Measurements from ENCODE around the gene CYP19A1.

CYP19A1 gene

DNA sequence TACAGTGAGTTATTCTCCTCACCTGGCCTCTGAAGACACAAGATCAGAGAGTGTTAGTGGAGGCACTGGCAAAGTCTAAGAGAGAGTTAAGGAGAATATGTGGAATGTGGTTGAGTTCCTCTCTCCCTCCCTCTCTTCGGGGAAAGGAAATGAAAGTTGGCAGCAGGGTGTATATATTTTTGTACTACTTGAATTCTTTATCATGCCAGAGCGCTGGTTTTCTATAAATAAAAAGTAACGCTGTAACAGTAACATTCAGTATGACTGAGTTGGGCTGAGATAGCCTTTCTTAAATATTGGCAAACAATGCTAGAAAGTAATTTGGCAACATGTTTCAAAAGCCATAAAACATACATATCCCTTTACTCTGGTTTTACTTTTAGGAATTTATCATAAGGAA lies 166.2 kb downstream of the CYP19A1 start:
- H3K4me3 ChIP-seq (ENCODE audit: low read depth, low read length): no peak overlapping the region
- TF ChIP-seq, protein P1, sequence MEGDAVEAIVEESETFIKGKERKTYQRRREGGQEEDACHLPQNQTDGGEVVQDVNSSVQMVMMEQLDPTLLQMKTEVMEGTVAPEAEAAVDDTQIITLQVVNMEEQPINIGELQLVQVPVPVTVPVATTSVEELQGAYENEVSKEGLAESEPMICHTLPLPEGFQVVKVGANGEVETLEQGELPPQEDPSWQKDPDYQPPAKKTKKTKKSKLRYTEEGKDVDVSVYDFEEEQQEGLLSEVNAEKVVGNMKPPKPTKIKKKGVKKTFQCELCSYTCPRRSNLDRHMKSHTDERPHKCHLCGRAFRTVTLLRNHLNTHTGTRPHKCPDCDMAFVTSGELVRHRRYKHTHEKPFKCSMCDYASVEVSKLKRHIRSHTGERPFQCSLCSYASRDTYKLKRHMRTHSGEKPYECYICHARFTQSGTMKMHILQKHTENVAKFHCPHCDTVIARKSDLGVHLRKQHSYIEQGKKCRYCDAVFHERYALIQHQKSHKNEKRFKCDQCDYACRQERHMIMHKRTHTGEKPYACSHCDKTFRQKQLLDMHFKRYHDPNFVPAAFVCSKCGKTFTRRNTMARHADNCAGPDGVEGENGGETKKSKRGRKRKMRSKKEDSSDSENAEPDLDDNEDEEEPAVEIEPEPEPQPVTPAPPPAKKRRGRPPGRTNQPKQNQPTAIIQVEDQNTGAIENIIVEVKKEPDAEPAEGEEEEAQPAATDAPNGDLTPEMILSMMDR (IDR thresholded peaks at IDR 0.05): no peak

DNA sequence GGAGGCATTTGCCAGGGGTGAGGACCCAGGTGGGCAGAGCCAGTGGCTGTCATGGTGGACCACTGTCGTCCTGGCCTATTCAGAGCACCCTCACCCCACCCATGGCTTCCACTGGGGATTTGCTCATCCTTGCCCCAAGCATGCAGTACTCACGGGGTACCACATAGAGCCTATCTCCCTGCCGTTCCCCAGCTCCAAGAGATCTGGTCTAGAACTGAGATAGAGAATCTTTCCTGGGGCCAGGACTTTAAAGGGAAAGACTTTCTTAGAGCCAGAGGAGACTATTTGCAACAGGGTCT lies 166.8 kb downstream of the CYP19A1 start:
- Histone ChIP-seq H3K79me2 (no peaks in the 10 kb centered on the region), H3K4me1 (no peaks in the 10 kb centered on the region), H3K4me2 (ENCODE audit: low read length) (no peak overlapping the region), H3K27ac (no peak overlapping the region), H2AFZ (no peak overlapping the region), H3K4me3 (ENCODE audit: low read depth, low read length) (no peak overlapping the region), H3K27me3 (ENCODE audit: control insufficient read depth, insufficient read depth, low read length) (no peaks in the 10 kb centered on the region), H3K9me3 (ENCODE audit: control insufficient read depth, low read length) (no peaks in the 10 kb centered on the region), H3K36me3 (ENCODE audit: control insufficient read depth, insufficient read depth, low read length) (no peaks in the 10 kb centered on the region), H3K9ac (no peak overlapping the region)
- TF ChIP-seq, protein P1 (IDR thresholded peaks at IDR 0.05): no peak

More for the DNA sequence above, 166.2 kb downstream of the CYP19A1 start:
- H3K4me2 ChIP-seq (ENCODE audit: low read length): no peak overlapping the region
- no peaks in the 10 kb centered on the region for H3K36me3 ChIP-seq (ENCODE audit: control insufficient read depth, insufficient read depth, low read length)
- no peaks in the 10 kb centered on the region for H3K27me3 ChIP-seq (ENCODE audit: control insufficient read depth, insufficient read depth, low read length)
- H2AFZ ChIP-seq: no peak overlapping the region
- no peaks in the 10 kb centered on the region for H3K4me1 ChIP-seq
- H3K27ac ChIP-seq: no peak overlapping the region
- no peaks in the 10 kb centered on the region for H3K9me3 ChIP-seq (ENCODE audit: control insufficient read depth, low read length)
- H3K79me2 ChIP-seq: no peaks in the 10 kb centered on the region
- no peak overlapping the region for H3K9ac ChIP-seq

DNA sequence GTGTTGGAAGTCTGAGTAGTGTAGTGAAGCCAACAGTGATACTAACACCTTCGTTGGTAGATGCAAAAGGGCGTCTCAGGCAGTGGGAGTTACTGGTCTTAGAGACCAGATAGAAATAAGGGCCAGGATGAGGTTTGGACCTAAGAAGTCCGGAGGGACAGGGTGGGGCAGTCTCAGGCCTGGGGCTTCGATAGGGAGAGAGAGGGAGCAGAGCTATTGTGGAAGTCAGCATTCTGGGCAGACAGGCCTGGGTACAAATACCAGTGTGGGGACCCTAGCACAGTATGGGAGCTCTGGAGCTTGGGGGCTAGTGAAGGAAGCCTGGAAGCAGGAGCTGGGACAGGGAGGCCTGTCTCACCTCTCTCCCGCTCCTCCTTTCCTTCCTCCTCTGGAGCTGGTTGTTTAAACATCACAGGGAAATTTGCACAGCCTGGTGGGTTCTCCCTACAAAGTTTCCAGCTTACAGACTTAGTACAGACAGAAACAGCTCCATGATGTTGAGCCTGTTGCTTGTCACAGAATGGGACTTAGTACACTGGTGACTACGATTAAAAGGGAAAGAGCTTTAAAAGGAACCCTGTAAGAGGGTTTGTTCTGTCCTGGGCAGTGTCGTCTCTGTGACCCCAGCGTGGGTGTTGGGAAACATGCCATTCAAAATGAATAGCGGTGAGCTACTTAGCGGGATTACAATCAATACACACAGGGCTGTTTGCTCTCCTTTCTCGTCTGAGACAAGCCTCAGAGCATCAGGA lies 167.3 kb downstream of the CYP19A1 start:
- TF ChIP-seq, protein P1 (IDR thresholded peaks at IDR 0.05): no peak
- H2AFZ ChIP-seq: no peak overlapping the region
- no peak overlapping the region for H3K27ac ChIP-seq
- H3K9me3 ChIP-seq (ENCODE audit: control insufficient read depth, low read length): no peaks in the 10 kb centered on the region
- no peak overlapping the region for H3K4me2 ChIP-seq (ENCODE audit: low read length)
- no peaks in the 10 kb centered on the region for H3K36me3 ChIP-seq (ENCODE audit: control insufficient read depth, insufficient read depth, low read length)
- no peaks in the 10 kb centered on the region for H3K4me1 ChIP-seq
- no peak overlapping the region for H3K4me3 ChIP-seq (ENCODE audit: low read depth, low read length)
- no peak overlapping the region for H3K9ac ChIP-seq
- H3K27me3 ChIP-seq (ENCODE audit: control insufficient read depth, insufficient read depth, low read length): no peaks in the 10 kb centered on the region
- H3K79me2 ChIP-seq: no peaks in the 10 kb centered on the region

DNA sequence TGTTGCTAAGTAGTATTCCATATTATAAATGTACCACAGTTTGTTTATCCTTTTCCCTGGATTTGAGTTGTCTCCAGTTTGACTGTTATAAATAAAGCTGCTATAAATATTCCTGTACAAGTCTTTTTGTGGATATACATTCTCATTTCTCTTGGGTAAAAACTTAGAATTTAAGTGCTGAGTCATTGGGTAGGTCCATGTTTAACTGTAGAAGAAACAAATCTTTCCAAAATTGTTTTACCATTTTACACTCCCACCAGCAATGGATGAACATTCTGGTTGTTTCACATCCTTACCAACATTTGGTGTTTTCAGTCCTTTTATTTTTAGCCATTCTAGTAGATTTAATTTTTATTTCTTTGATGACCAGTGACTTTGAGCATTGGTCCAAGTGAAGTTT lies 169.7 kb downstream of the CYP19A1 start:
- Histone ChIP-seq H2AFZ (no peak overlapping the region), H3K4me3 (ENCODE audit: low read depth, low read length) (no peak overlapping the region), H3K36me3 (ENCODE audit: control insufficient read depth, insufficient read depth, low read length) (no peaks in the 10 kb centered on the region), H3K27me3 (ENCODE audit: control insufficient read depth, insufficient read depth, low read length) (no peaks in the 10 kb centered on the region), H3K79me2 (no peaks in the 10 kb centered on the region), H3K4me2 (ENCODE audit: low read length) (no peak overlapping the region), H3K4me1 (no peaks in the 10 kb centered on the region), H3K9ac (no peak overlapping the region), H3K27ac (no peak overlapping the region), H3K9me3 (ENCODE audit: control insufficient read depth, low read length) (no peaks in the 10 kb centered on the region)
- TF ChIP-seq, protein P1 (IDR thresholded peaks at IDR 0.05): no peak

DNA sequence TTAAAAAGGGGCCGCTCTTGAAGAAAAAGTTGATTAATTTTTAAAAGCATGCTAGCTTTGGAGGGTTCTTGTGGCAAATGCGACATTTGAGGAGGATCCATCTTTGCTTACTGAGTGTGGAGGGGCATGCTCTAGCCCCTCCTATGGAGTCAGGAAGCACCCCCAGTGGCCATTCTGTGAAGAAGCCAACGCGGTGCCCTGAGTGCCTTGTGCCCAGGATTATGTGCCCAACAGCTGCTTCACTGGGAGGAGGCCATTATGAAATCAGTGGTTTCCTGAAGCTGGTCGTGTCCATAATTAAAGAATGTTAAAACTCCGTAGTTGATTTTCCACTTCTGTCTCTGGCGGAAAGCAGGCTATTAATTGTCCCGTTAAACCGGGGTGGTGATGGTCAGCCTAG lies 174.6 kb downstream of the CYP19A1 start:
- no peak overlapping the region for H3K9ac ChIP-seq
- H3K27me3 ChIP-seq (ENCODE audit: control insufficient read depth, insufficient read depth, low read length): no peaks in the 10 kb centered on the region
- no peaks in the 10 kb centered on the region for H3K9me3 ChIP-seq (ENCODE audit: control insufficient read depth, low read length)

More for the DNA sequence above, 174.6 kb downstream of the CYP19A1 start:
- TF ChIP-seq, protein P1 (IDR thresholded peaks at IDR 0.05): no peak
- H3K4me2 ChIP-seq (ENCODE audit: low read length): no peak overlapping the region
- no peaks in the 10 kb centered on the region for H3K36me3 ChIP-seq (ENCODE audit: control insufficient read depth, insufficient read depth, low read length)
- H3K27ac ChIP-seq: no peak overlapping the region
- H3K4me3 ChIP-seq (ENCODE audit: low read depth, low read length): no peak overlapping the region
- no peaks in the 10 kb centered on the region for H3K4me1 ChIP-seq
- no peak overlapping the region for H2AFZ ChIP-seq
- no peaks in the 10 kb centered on the region for H3K79me2 ChIP-seq
